Neuronal stem cell (in vitro differentiated cells): Measurements from ENCODE around the gene DNLZ.

Experiments used
- DNase-seq: peaks from one replicate; pipeline ENCODE4 v3.0.0-alpha.2; 2013; ENCODE audit warnings: low spot score
- H2AFZ ChIP-seq: one replicate; pipeline ENCODE4 v1.6.1; 2013; ENCODE audit warnings: mild to moderate bottlenecking, low read length, inconsistent platforms
- H2AK5ac ChIP-seq: 2 replicates; pipeline ENCODE4 v1.6.1; 2013; ENCODE audit warnings: low read depth, mild to moderate bottlenecking, inconsistent platforms, low read length, moderate library complexity, mixed read lengths
- H2BK120ac ChIP-seq: 2 replicates; pipeline ENCODE4 v1.6.1; 2013; ENCODE audit warnings: low read depth, mild to moderate bottlenecking, inconsistent platforms, low read length, moderate library complexity, mixed read lengths
- H2BK12ac ChIP-seq: one replicate; pipeline ENCODE4 v1.6.1; 2013; ENCODE audit warnings: low read length, inconsistent platforms
- H2BK15ac ChIP-seq: 2 replicates; pipeline ENCODE4 v1.6.1; 2013; ENCODE audit warnings: mild to moderate bottlenecking, low read length, inconsistent platforms, mixed read lengths
- H2BK5ac ChIP-seq: one replicate; pipeline ENCODE4 v1.6.1; 2013; ENCODE audit warnings: inconsistent platforms, mild to moderate bottlenecking, low read length, moderate library complexity
- H3K14ac ChIP-seq: one replicate; pipeline ENCODE4 v1.6.1; 2013; ENCODE audit warnings: low read length, inconsistent platforms
- H3K18ac ChIP-seq: 2 replicates; pipeline ENCODE4 v1.6.1; 2013; ENCODE audit warnings: low read length, inconsistent platforms
- H3K23ac ChIP-seq: 2 replicates; pipeline ENCODE4 v1.6.1; 2013; ENCODE audit warnings: low read depth, mild to moderate bottlenecking, mixed read lengths, low read length, inconsistent platforms; ENCODE audit not compliant: poor library complexity
- H3K27ac ChIP-seq: replicated peaks from 3 replicates; pipeline ENCODE4 v1.5.1; 2013; ENCODE audit warnings: low read length, inconsistent platforms
- H3K27me3 ChIP-seq, 3 experiments: 2 replicates each; pipeline ENCODE4 v1.6.1; 2013; ENCODE audit warnings: low read length in 3 of 3, mild to moderate bottlenecking in 2 of 3, inconsistent platforms in 1 of 3, low read depth in 1 of 3, mixed read lengths in 1 of 3, moderate library complexity in 1 of 3; ENCODE audit not compliant: control insufficient read depth in 3 of 3, insufficient read depth in 3 of 3
- H3K36me3 ChIP-seq, 2 donors: replicated peaks in 1 of 2; 2 replicates each; pipeline ENCODE4 v1.6.1; 2013; ENCODE audit warnings: low read length in 2 of 2; ENCODE audit not compliant: control insufficient read depth in 2 of 2, insufficient read depth in 2 of 2
- H3K4ac ChIP-seq: 2 replicates; pipeline ENCODE4 v1.6.1; 2013; ENCODE audit warnings: inconsistent platforms, mild to moderate bottlenecking, low read length, moderate library complexity
- H3K4me1 ChIP-seq, 2 donors: 1 replicate in 1 of 2; 2 replicates in 1 of 2; pipeline ENCODE4 v1.6.1; 2013; ENCODE audit warnings: low read length in 2 of 2, low read depth in 1 of 2; ENCODE audit not compliant: control insufficient read depth in 2 of 2, insufficient read depth in 1 of 2
- H3K4me2 ChIP-seq: one replicate; pipeline ENCODE4 v1.6.1; 2013; ENCODE audit warnings: mild to moderate bottlenecking, low read length, inconsistent platforms; ENCODE audit not compliant: insufficient read depth, poor library complexity, severe bottlenecking
- H3K4me3 ChIP-seq, 2 donors: 2 replicates each; pipeline ENCODE4 v1.5.1; 2013; ENCODE audit warnings: low read length in 2 of 2, mild to moderate bottlenecking in 2 of 2, inconsistent platforms in 1 of 2, moderate library complexity in 1 of 2
- H3K79me1 ChIP-seq: one replicate; pipeline ENCODE4 v1.6.1; 2013; ENCODE audit warnings: low read depth, mild to moderate bottlenecking, inconsistent platforms, low read length, moderate library complexity
- H3K9ac ChIP-seq: one replicate; pipeline ENCODE4 v1.6.1; 2013; ENCODE audit warnings: mild to moderate bottlenecking, low read depth, low read length, inconsistent platforms; ENCODE audit not compliant: poor library complexity
- H3K9me3 ChIP-seq, 2 donors: replicated peaks in 1 of 2; 2 replicates each; pipeline versions ENCODE3 to v1.6.1; 2013; ENCODE audit warnings: low read length in 2 of 2, mild to moderate bottlenecking in 2 of 2, inconsistent platforms in 1 of 2, low read depth in 1 of 2, mixed read lengths in 1 of 2, moderate library complexity in 1 of 2; ENCODE audit not compliant: control insufficient read depth in 2 of 2, insufficient read depth in 1 of 2
- H4K8ac ChIP-seq: one replicate; pipeline ENCODE4 v1.6.1; 2013; ENCODE audit warnings: low read depth, mild to moderate bottlenecking, inconsistent platforms, low read length, moderate library complexity
- H4K91ac ChIP-seq: one replicate; pipeline ENCODE4 v1.6.1; 2013; ENCODE audit warnings: low read length, low read depth, mild to moderate bottlenecking, inconsistent platforms; ENCODE audit not compliant: poor library complexity
- WGBS, 2 donors: extraction: QIAGEN DNeasy Blood & Tissue Kit; methylation state at CpG; one replicate each; pipeline ENCODE4 v1.1.7; 2013; ENCODE audit warnings: missing lambda C conversion rate in 2 of 2, mixed read lengths in 1 of 2; ENCODE audit not compliant: insufficient read length in 2 of 2, insufficient replicate concordance in 1 of 2; ENCODE audit errors: extremely low coverage in 2 of 2; 5-methylcytosine and 5-hydroxymethylcytosine counted together

DNLZ gene

GRCh38 chr9:136364942-136365774 lies 1.6 kb upstream of the DNLZ start:
- Histone ChIP-seq H3K4me2 (peak overlapping the region; percentile 11), H2BK5ac (peak overlapping the region; percentile 13), H3K4me3 (no peak overlapping the region), H3K36me3 (peaks cover 0 to 12% of the 10 kb centered on the region in 2 donors), H3K18ac (peak overlapping the region; percentile 57), H3K4ac (no peak overlapping the region), H2AK5ac (peak overlapping the region; percentile 81), H3K23ac (peak overlapping the region; percentile 44), H2BK12ac (peak overlapping the region; percentile 35), H2BK120ac (no peak overlapping the region), H3K9ac (peak overlapping the region; percentile 60), H3K27me3 (peaks cover 0 to 2% (median 0%) of the 10 kb centered on the region in 3 experiments), H3K27ac (no peak overlapping the region), H4K8ac (peak overlapping the region; percentile 1), H3K9me3 (peaks cover 0 to 3% of the 10 kb centered on the region in 2 donors), H2BK15ac (no peak overlapping the region), H3K79me1 (peaks cover 11% of the 10 kb centered on the region), H3K14ac (peak overlapping the region; percentile 2), H2AFZ (no peak overlapping the region), H4K91ac (no peak overlapping the region), H3K4me1 (peaks cover 6 to 7% of the 10 kb centered on the region in 2 donors)
- DNase-seq: no peak
- WGBS, 2 donors: no CpG with 5 or more reads among the region's 31 CpGs

- Histone ChIP-seq H2BK120ac (no peak overlapping the region), H3K27me3 (peaks cover 0 to 2% (median 0%) of the 10 kb centered on the region in 3 experiments), H2BK12ac (peak overlapping the region; percentile 84), H3K79me1 (peaks cover 13% of the 10 kb centered on the region), H3K4me3 (peak overlapping the region in 1 of 2 donors; percentile 93), H3K36me3 (peaks cover 0 to 16% of the 10 kb centered on the region in 2 donors), H4K91ac (no peak overlapping the region), H2AK5ac (peak overlapping the region; percentile 81), H2BK15ac (peak overlapping the region; percentile 89), H2BK5ac (peak overlapping the region; percentile 93), H3K18ac (peak overlapping the region; percentile 80), H3K4ac (no peak overlapping the region), H3K9ac (no peak overlapping the region), H2AFZ (no peak overlapping the region), H3K4me2 (no peak overlapping the region), H3K9me3 (peaks cover 0 to 3% of the 10 kb centered on the region in 2 donors), H3K23ac (peak overlapping the region; percentile 96), H3K14ac (peak overlapping the region; percentile 82), H3K4me1 (peaks cover 6 to 7% of the 10 kb centered on the region in 2 donors), H4K8ac (no peak overlapping the region), H3K27ac (no peak overlapping the region)
- DNase-seq: no peak
- no CpG with 5 or more reads among the region's 54 CpGs for WGBS, 2 donors
These were observed 605 bp upstream of the DNLZ start for GRCh38 chr9:136363949-136364748.

GRCh38 chr9:136362450-136362784 lies 1.1 kb downstream of the DNLZ start:
- Histone ChIP-seq H3K4me1 (peaks cover 6 to 7% of the 10 kb centered on the region in 2 donors), H3K27me3 (peaks cover 0 to 2% (median 0%) of the 10 kb centered on the region in 3 experiments), H3K27ac (no peak overlapping the region), H3K9me3 (peaks cover 0 to 3% of the 10 kb centered on the region in 2 donors), H4K91ac (no peak overlapping the region), H2BK15ac (peak overlapping the region; percentile 62), H2AK5ac (peak overlapping the region; percentile 98), H2BK5ac (peak overlapping the region; percentile 60), H3K4me3 (no peak overlapping the region), H4K8ac (no peak overlapping the region), H2AFZ (no peak overlapping the region), H2BK120ac (no peak overlapping the region), H3K23ac (no peak overlapping the region), H3K4ac (peak overlapping the region; percentile 84), H3K9ac (peak overlapping the region; percentile 63), H3K36me3 (peaks cover 2 to 27% of the 10 kb centered on the region in 2 donors), H3K79me1 (peaks cover 13% of the 10 kb centered on the region), H3K4me2 (no peak overlapping the region), H3K18ac (peak overlapping the region; percentile 85), H2BK12ac (peak overlapping the region; percentile 84), H3K14ac (no peak overlapping the region)
- DNase-seq: no peak
- no CpG with 5 or more reads among the region's 6 CpGs for WGBS, 2 donors
